Measurements from ENCODE around the gene SAG. TPM values are rescaled to one million over a fixed set of nuclear protein-coding genes. Genes with fewer than 3 reads are reported as not detected.

The SAG gene
- total and polyA plus RNA-seq, 2 experiments from 2014 or later, result not detected

DNA sequence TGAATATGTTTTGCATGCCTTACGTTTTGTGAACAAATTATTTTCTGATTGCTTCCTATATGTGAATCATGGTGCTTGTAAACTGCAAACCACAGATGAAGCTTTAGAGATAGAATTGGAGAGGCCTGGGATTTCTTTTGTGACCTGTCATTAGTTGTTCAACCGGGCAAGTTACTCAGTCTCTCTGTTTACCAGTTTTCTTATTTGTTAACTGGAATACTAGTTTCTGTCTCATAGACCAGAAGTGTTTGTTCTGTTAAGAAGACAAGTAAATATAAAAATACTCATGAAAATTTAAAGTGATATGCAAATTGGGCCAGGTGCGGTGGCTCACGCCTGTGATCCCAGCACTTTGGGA is 74.0 kb downstream of the SAG start:
- H3K27ac ChIP-seq (ENCODE audit: low read depth), result no peak overlapping the region
- no peaks in the 10 kb centered on the region for H3K36me3 ChIP-seq (ENCODE audit: insufficient read depth)
- H2AFZ ChIP-seq, result no peak overlapping the region
- H3K9me3 Mint-ChIP-seq, result no peaks in the 10 kb centered on the region
- no peaks in the 10 kb centered on the region for H3K27me3 ChIP-seq (ENCODE audit: insufficient read depth)
- peaks cover 8% of the 10 kb centered on the region; the same call in 2 of the 3 replicates for H3K36me3 Mint-ChIP-seq (ENCODE audit: low read depth)
- no peak for DNase-seq (ENCODE audit: low spot score)
- H3K9me2 ChIP-seq (ENCODE audit: insufficient read depth), result no peaks in the 10 kb centered on the region
- ATAC-seq, result no peak
- H3F3A ChIP-seq (replicated peaks; ENCODE audit: low read depth), result no peaks in the 10 kb centered on the region
- H3K4me1 ChIP-seq (ENCODE audit: insufficient read depth), result no peaks in the 10 kb centered on the region
- no peak for TF ChIP-seq EZH2 (IDR thresholded peaks at IDR 0.05; ENCODE audit: low read depth, unreplicated experiment)
- no peak for TF ChIP-seq ZNF331 (CRISPR knock-in tag; IDR thresholded peaks at IDR 0.05; ENCODE audit: low read depth)
- no peak for TF ChIP-seq ZNF114 (CRISPR knock-in tag; IDR thresholded peaks at IDR 0.05)
- TF ChIP-seq CTCF (conservative IDR thresholded peaks at IDR 0.05; ENCODE audit: low read depth in 2 of 2), result no peak
- no peak for TF ChIP-seq JUNB (IDR thresholded peaks at IDR 0.05; ENCODE audit: unreplicated experiment)
- no peak for TF ChIP-seq CREB1 (CRISPR knock-in tag; IDR thresholded peaks at IDR 0.05; ENCODE audit: low read depth)
- TF ChIP-seq POLR2AphosphoS5 (IDR thresholded peaks at IDR 0.05; ENCODE audit: low read depth), result no peak
- no peak for TF ChIP-seq NANOG (IDR thresholded peaks at IDR 0.05; ENCODE audit: borderline replicate concordance)
- no peak for TF ChIP-seq EZH2phosphoT487 (IDR thresholded peaks at IDR 0.05; ENCODE audit: unreplicated experiment)
- TF ChIP-seq, protein P1, sequence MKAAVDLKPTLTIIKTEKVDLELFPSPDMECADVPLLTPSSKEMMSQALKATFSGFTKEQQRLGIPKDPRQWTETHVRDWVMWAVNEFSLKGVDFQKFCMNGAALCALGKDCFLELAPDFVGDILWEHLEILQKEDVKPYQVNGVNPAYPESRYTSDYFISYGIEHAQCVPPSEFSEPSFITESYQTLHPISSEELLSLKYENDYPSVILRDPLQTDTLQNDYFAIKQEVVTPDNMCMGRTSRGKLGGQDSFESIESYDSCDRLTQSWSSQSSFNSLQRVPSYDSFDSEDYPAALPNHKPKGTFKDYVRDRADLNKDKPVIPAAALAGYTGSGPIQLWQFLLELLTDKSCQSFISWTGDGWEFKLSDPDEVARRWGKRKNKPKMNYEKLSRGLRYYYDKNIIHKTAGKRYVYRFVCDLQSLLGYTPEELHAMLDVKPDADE (IDR thresholded peaks at IDR 0.05), result no peak
- TF ChIP-seq STAT1 (IDR thresholded peaks at IDR 0.05; ENCODE audit: unreplicated experiment), result no peak
- no peak overlapping the region for H3K4me3 ChIP-seq
- H3K4me1 Mint-ChIP-seq, result peaks cover 35% of the 10 kb centered on the region
- peaks cover 13% of the 10 kb centered on the region for H4K20me1 ChIP-seq (replicated peaks; ENCODE audit: insufficient read depth)
- peaks cover 55% of the 10 kb centered on the region for H3K79me2 ChIP-seq (replicated peaks; ENCODE audit: insufficient read depth)
- H3K4me3 Mint-ChIP-seq, result no peak overlapping the region
- H3K27ac Mint-ChIP-seq, result no peak overlapping the region
- no peak overlapping the region for H3K4me2 ChIP-seq
- H3K27me3 Mint-ChIP-seq (ENCODE audit: insufficient read depth, low read depth, poor library complexity), result peaks cover 6% of the 10 kb centered on the region

GRCh38 chr2:233384015-233384414 is 76.4 kb downstream of the SAG start:
- H3K79me2 ChIP-seq (replicated peaks; ENCODE audit: insufficient read depth), result peaks cover 64% of the 10 kb centered on the region
- peak; percentile 24 for DNase-seq (ENCODE audit: low spot score)

More at GRCh38 chr2:233384015-233384414, 76.4 kb downstream of the SAG start:
- Mint-ChIP-seq H3K4me3 (no peak overlapping the region), H3K27ac (peak overlapping the region; percentile 7; the same call in 1 of the 2 replicates), H3K9me3 (no peaks in the 10 kb centered on the region), H3K36me3 (ENCODE audit: low read depth) (no peaks in the 10 kb centered on the region; the same call in 2 of the 3 replicates), H3K27me3 (ENCODE audit: insufficient read depth, low read depth, poor library complexity) (peaks cover 6% of the 10 kb centered on the region), H3K4me1 (peaks cover 40% of the 10 kb centered on the region)
- Histone ChIP-seq H3K4me3 (no peak overlapping the region), H4K20me1 (replicated peaks; ENCODE audit: insufficient read depth) (peaks cover 17% of the 10 kb centered on the region), H3K4me1 (ENCODE audit: insufficient read depth) (no peaks in the 10 kb centered on the region), H3F3A (replicated peaks; ENCODE audit: low read depth) (no peaks in the 10 kb centered on the region), H2AFZ (no peak overlapping the region), H3K36me3 (ENCODE audit: insufficient read depth) (no peaks in the 10 kb centered on the region), H3K4me2 (no peak overlapping the region), H3K27me3 (ENCODE audit: insufficient read depth) (no peaks in the 10 kb centered on the region), H3K27ac (ENCODE audit: low read depth) (no peak overlapping the region), H3K9me2 (ENCODE audit: insufficient read depth) (no peaks in the 10 kb centered on the region)
- ATAC-seq, result no peak
- no peak for TF ChIP-seq JUNB (IDR thresholded peaks at IDR 0.05; ENCODE audit: unreplicated experiment)
- peak in 1 of 2 experiments; percentile 21; a peak in 1 of 4 replicates for TF ChIP-seq CTCF (conservative IDR thresholded peaks at IDR 0.05; ENCODE audit: low read depth in 2 of 2)
